Measurements from ENCODE around the gene CYBC1.

DNA sequence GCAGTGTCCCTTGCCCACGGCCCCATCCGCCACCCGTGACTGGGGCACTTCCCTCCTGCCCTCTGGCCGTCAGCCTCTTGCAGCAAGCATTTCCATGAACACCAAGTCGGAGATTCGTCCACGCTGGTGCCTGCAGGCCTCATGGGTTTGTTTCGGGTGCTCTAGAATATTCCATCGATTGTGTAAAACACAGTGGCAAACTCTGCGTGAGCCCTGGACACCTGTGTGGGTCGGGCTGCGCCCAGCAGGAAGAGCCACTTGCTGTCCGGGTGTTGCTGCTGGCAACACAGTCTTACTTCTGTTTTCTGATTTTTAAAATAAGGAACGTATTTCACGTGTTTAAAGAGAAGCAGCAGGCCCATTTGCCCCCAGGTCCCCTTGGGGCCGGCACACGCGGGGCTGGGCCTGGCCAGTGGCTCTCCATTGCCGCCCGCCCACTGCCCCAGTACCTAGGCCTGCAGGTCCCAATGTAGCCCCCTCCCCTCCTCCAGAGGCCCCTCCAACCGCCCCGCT, 10.0 kb downstream of the CYBC1 start:
- TF ChIP-seq, protein P1, sequence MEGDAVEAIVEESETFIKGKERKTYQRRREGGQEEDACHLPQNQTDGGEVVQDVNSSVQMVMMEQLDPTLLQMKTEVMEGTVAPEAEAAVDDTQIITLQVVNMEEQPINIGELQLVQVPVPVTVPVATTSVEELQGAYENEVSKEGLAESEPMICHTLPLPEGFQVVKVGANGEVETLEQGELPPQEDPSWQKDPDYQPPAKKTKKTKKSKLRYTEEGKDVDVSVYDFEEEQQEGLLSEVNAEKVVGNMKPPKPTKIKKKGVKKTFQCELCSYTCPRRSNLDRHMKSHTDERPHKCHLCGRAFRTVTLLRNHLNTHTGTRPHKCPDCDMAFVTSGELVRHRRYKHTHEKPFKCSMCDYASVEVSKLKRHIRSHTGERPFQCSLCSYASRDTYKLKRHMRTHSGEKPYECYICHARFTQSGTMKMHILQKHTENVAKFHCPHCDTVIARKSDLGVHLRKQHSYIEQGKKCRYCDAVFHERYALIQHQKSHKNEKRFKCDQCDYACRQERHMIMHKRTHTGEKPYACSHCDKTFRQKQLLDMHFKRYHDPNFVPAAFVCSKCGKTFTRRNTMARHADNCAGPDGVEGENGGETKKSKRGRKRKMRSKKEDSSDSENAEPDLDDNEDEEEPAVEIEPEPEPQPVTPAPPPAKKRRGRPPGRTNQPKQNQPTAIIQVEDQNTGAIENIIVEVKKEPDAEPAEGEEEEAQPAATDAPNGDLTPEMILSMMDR (IDR thresholded peaks at IDR 0.05 in 2 of 3, conservative IDR thresholded peaks at IDR 0.05 in 1 of 3; ENCODE audit: borderline replicate concordance in 1 of 3, insufficient read depth in 1 of 3, low read depth in 2 of 3, low read length in 2 of 3): no peak
- no peak; the same call in 1 of the 2 replicates for TF ChIP-seq POLR2AphosphoS5 (IDR thresholded peaks at IDR 0.05; ENCODE audit: low read depth, low read length)
- no peak for TF ChIP-seq JUND (IDR thresholded peaks at IDR 0.05)
- TF ChIP-seq FOSL1 (IDR thresholded peaks at IDR 0.05; ENCODE audit: low read depth): no peak
- no peak for TF ChIP-seq SP1 (IDR thresholded peaks at IDR 0.05; ENCODE audit: low read depth)

Measured in HCT116 (cell line).